Inflammatory macrophage (primary cell): ENCODE results near the gene SUMF2.
"Not testable (repeated sequence)": the region's sequence is repeated elsewhere in the genome, so short reads cannot be mapped to it uniquely, and the experiment has no call there.

ENCODE experiments used
- DNase-seq, 2 donors: peaks; one replicate each; pipeline ENCODE4 v3.0.0-alpha.2; 2020 to 2022

The SUMF2 gene

GRCh38 chr7:56063500-56063881 lies 595 bp upstream of the SUMF2 start:
- DNase-seq = no peak

- DNase-seq = not testable (repeated sequence)
Observed at GRCh38 chr7:56066376-56066775, 2.3 kb downstream of the SUMF2 start.

- peak; percentile 78 to 86 for DNase-seq
Observed at GRCh38 chr7:56074371-56074791, 10.3 kb downstream of the SUMF2 start.

- no peak for DNase-seq
Observed at GRCh38 chr7:56077681-56078080, 13.6 kb downstream of the SUMF2 start.

GRCh38 chr7:56078196-56078595 lies 14.1 kb downstream of the SUMF2 start:
- no peak for DNase-seq

GRCh38 chr7:56079450-56080185 lies 15.5 kb downstream of the SUMF2 start:
- DNase-seq = no peak

GRCh38 chr7:56080726-56081435 lies 16.8 kb downstream of the SUMF2 start:
- DNase-seq = not testable (repeated sequence)

GRCh38 chr7:56081626-56082340 lies 17.7 kb downstream of the SUMF2 start:
- no peak for DNase-seq

- no peak for DNase-seq
Observed at GRCh38 chr7:56083150-56083785, 19.2 kb downstream of the SUMF2 start.

GRCh38 chr7:56086761-56087160 lies 22.7 kb downstream of the SUMF2 start:
- no peak for DNase-seq

- DNase-seq = no peak
Observed at GRCh38 chr7:56087445-56087844, 23.4 kb downstream of the SUMF2 start.

- DNase-seq = no peak
Observed at GRCh38 chr7:56091591-56091990, 27.5 kb downstream of the SUMF2 start.

- not testable (repeated sequence) for DNase-seq
Observed at GRCh38 chr7:56092388-56092787, 28.3 kb downstream of the SUMF2 start.

- DNase-seq = no peak
Observed at GRCh38 chr7:56092789-56093531, 28.9 kb downstream of the SUMF2 start, which contains the start of gene PHKG1. PHKG1 (minus strand) TSS chr7:56092952; CDS start chr7:56088941, 4,011 bp downstream.

- DNase-seq = peak; percentile 42 to 70
Observed at GRCh38 chr7:56097700-56098099, 33.6 kb downstream of the SUMF2 start.

GRCh38 chr7:56098187-56099008 lies 34.3 kb downstream of the SUMF2 start:
- DNase-seq = not testable (repeated sequence)

GRCh38 chr7:56099653-56100052 lies 35.6 kb downstream of the SUMF2 start:
- no peak for DNase-seq

- not testable (repeated sequence) for DNase-seq
Observed at GRCh38 chr7:56104138-56104537, 40.1 kb downstream of the SUMF2 start.

GRCh38 chr7:56105508-56105907 lies 41.4 kb downstream of the SUMF2 start:
- DNase-seq = peak; percentile 23 to 53

- peak; percentile 99 for DNase-seq
Observed at GRCh38 chr7:56106108-56107073, 42.3 kb downstream of the SUMF2 start, which contains the start of gene CHCHD2. CHCHD2 (minus strand) TSS chr7:56106476; CDS start chr7:56106413, 63 bp downstream.
